IPS-18c (cell line): Measurements from ENCODE around the gene DIPK1A.

Experiments used
- H3K4me3 ChIP-seq: 2 replicates; pipeline ENCODE4 v1.7.0; 2013; ENCODE audit warnings: low read depth, mild to moderate bottlenecking, low read length, moderate library complexity; ENCODE audit not compliant: insufficient read depth
- H3K9me3 ChIP-seq: one replicate; pipeline ENCODE4 v1.6.1; 2013; ENCODE audit warnings: mild to moderate bottlenecking, low read length, moderate library complexity; ENCODE audit not compliant: control insufficient read depth, insufficient read depth

The DIPK1A gene

GRCh38 chr1:92843046-92843423 is 118.2 kb downstream of the DIPK1A start:
- Histone ChIP-seq H3K4me3 (no peak overlapping the region), H3K9me3 (no peaks in the 10 kb centered on the region)

- no peak overlapping the region for H3K4me3 ChIP-seq
- H3K9me3 ChIP-seq: no peaks in the 10 kb centered on the region
Measured at GRCh38 chr1:92842082-92843045, 118.9 kb downstream of the DIPK1A start.

- Histone ChIP-seq H3K4me3 (no peak overlapping the region), H3K9me3 (no peaks in the 10 kb centered on the region)
Measured at GRCh38 chr1:92840600-92840999, 120.7 kb downstream of the DIPK1A start.

GRCh38 chr1:92839442-92839841 is 121.8 kb downstream of the DIPK1A start:
- no peaks in the 10 kb centered on the region for H3K9me3 ChIP-seq
- H3K4me3 ChIP-seq: no peak overlapping the region

GRCh38 chr1:92838519-92838918 is 122.7 kb downstream of the DIPK1A start:
- Histone ChIP-seq H3K9me3 (no peaks in the 10 kb centered on the region), H3K4me3 (no peak overlapping the region)

- H3K4me3 ChIP-seq: no peak overlapping the region
- H3K9me3 ChIP-seq: no peaks in the 10 kb centered on the region
Measured at GRCh38 chr1:92837062-92837461, 124.2 kb downstream of the DIPK1A start.

GRCh38 chr1:92834617-92835016 is 126.6 kb downstream of the DIPK1A start:
- H3K4me3 ChIP-seq: no peak overlapping the region; the same call in 1 of the 2 replicates
- H3K9me3 ChIP-seq: no peaks in the 10 kb centered on the region

- Histone ChIP-seq H3K9me3 (no peaks in the 10 kb centered on the region), H3K4me3 (peak overlapping the region; percentile 11; the same call in 1 of the 2 replicates)
Measured at GRCh38 chr1:92833840-92834239, 127.4 kb downstream of the DIPK1A start.

GRCh38 chr1:92832537-92833114 is 128.6 kb downstream of the DIPK1A start:
- no peaks in the 10 kb centered on the region for H3K9me3 ChIP-seq
- peak overlapping the region; percentile 99 for H3K4me3 ChIP-seq

GRCh38 chr1:92831762-92832536 is 129.3 kb downstream of the DIPK1A start, which contains the start of gene RPL5:
Gene RPL5, plus strand, starts transcription at chr1:92832040. Its CDS starts 75 bp downstream, at chr1:92832115.
- H3K9me3 ChIP-seq: no peaks in the 10 kb centered on the region
- peak within 1 kb of the TSS; percentile 99 for H3K4me3 ChIP-seq

- no peaks in the 10 kb centered on the region for H3K9me3 ChIP-seq
- H3K4me3 ChIP-seq: no peak overlapping the region; the same call in 1 of the 2 replicates
Measured at GRCh38 chr1:92831368-92831761, 129.9 kb downstream of the DIPK1A start.

- Histone ChIP-seq H3K9me3 (no peaks in the 10 kb centered on the region), H3K4me3 (no peak overlapping the region)
Measured at GRCh38 chr1:92826792-92827191, 134.5 kb downstream of the DIPK1A start.

GRCh38 chr1:92822879-92823278 is 138.4 kb downstream of the DIPK1A start:
- H3K9me3 ChIP-seq: no peaks in the 10 kb centered on the region
- no peak overlapping the region for H3K4me3 ChIP-seq

GRCh38 chr1:92820551-92820950 is 140.7 kb downstream of the DIPK1A start:
- Histone ChIP-seq H3K4me3 (no peak overlapping the region), H3K9me3 (no peaks in the 10 kb centered on the region)

GRCh38 chr1:92820024-92820423 is 141.2 kb downstream of the DIPK1A start:
- H3K4me3 ChIP-seq: no peak overlapping the region
- H3K9me3 ChIP-seq: no peaks in the 10 kb centered on the region

GRCh38 chr1:92817986-92818764 is 143.1 kb downstream of the DIPK1A start:
- Histone ChIP-seq H3K4me3 (no peak overlapping the region), H3K9me3 (no peaks in the 10 kb centered on the region)

GRCh38 chr1:92817137-92817697 is 144.0 kb downstream of the DIPK1A start:
- no peaks in the 10 kb centered on the region for H3K9me3 ChIP-seq
- H3K4me3 ChIP-seq: no peak overlapping the region
